A673 (cell line): Measurements from ENCODE around the gene CNTN6. TPM values are rescaled to one million over a fixed set of nuclear protein-coding genes. Genes with fewer than 3 reads are reported as not detected.

ENCODE experiments used
- BruUV-seq: library from RNA; stranded (reverse); fragments of 400-500 nt; replicated peaks from 2 replicates; lab custom pipeline; 2021; lab: Mats Ljungman, UMichigan
- CTCF ChIA-PET: fragments of 300-600 bp; sonication (Branson Sonifier 250); formaldehyde crosslinking; loops from one replicate; lab custom pipeline; 2022; ENCODE audit warnings: antibody characterized with exemption; lab: Charles Lee
- POLR2A ChIA-PET: fragments of 300-600 bp; sonication (Branson Sonifier 250); formaldehyde crosslinking; loops from one replicate; lab custom pipeline; 2022; ENCODE audit warnings: antibody characterized with exemption; ENCODE audit not compliant: low non-redundant PET; lab: Charles Lee
- DNase-seq: peaks from one replicate; pipeline ENCODE4 v3.0.0-alpha.2; 2015; ENCODE audit warnings: low spot score
- H3K27ac ChIP-seq: fragments of 200-600 bp; sonication (generic); 2 replicates; pipeline ENCODE4 v1.5.1; 2016; ENCODE audit warnings: mixed run types, low read depth, mild to moderate bottlenecking, mixed read lengths, antibody characterized with exemption, low read length; ENCODE audit not compliant: poor library complexity, severe bottlenecking
- H3K27me3 ChIP-seq: fragments of 200-600 bp; sonication (generic); replicated peaks from 2 replicates; pipeline ENCODE4 v1.6.1; 2017; ENCODE audit warnings: mixed run types, low read depth, mild to moderate bottlenecking, mixed read lengths, antibody characterized with exemption, low read length; ENCODE audit not compliant: insufficient read depth, poor library complexity
- H3K36me3 ChIP-seq: fragments of 200-600 bp; sonication (generic); 2 replicates; pipeline ENCODE4 v1.6.1; 2016; ENCODE audit warnings: mixed run types, mild to moderate bottlenecking, mixed read lengths, antibody characterized with exemption, low read length; ENCODE audit not compliant: insufficient read depth, poor library complexity, severe bottlenecking
- H3K4me1 ChIP-seq: fragments of 200-600 bp; sonication (generic); 2 replicates; pipeline ENCODE4 v1.6.1; 2017; ENCODE audit warnings: mixed run types, mild to moderate bottlenecking, mixed read lengths, antibody characterized with exemption, low read length; ENCODE audit not compliant: insufficient read depth, poor library complexity, severe bottlenecking
- H3K4me3 ChIP-seq: fragments of 200-600 bp; sonication (generic); 2 replicates; pipeline ENCODE4 v1.5.1; 2016; ENCODE audit warnings: low read depth, mixed run types, mild to moderate bottlenecking, mixed read lengths, low read length; ENCODE audit not compliant: poor library complexity, severe bottlenecking
- H3K9me3 ChIP-seq: fragments of 200-600 bp; sonication (generic); 2 replicates; pipeline ENCODE4 v1.6.1; 2016; ENCODE audit warnings: mixed run types, low read depth, mild to moderate bottlenecking, mixed read lengths, antibody characterized with exemption, low read length; ENCODE audit not compliant: poor library complexity, severe bottlenecking
- CTCF ChIP-seq: fragments of 300-800, 200-600 bp; sonication (generic); conservative IDR thresholded peaks from 2 replicates; pipeline ENCODE4 v1.5.1; 2017; ENCODE audit warnings: low read depth, mild to moderate bottlenecking, antibody characterized with exemption, low read length, moderate library complexity, mixed read lengths
- EZH2 ChIP-seq: fragments of 200-600 bp; sonication (generic); IDR thresholded peaks from 2 replicates; pipeline ENCODE4 v1.6.1; 2017; ENCODE audit warnings: borderline replicate concordance, low read depth, mild to moderate bottlenecking, mixed read lengths, antibody characterized with exemption, low read length; ENCODE audit not compliant: poor library complexity, severe bottlenecking
- intact Hi-C: fragments of 100-400 bp; cut with micrococcal nuclease; formaldehyde crosslinking; loops from one replicate; pipeline ENCODE4 v1.10.0; 2022; ENCODE audit not compliant: unreplicated experiment
- total RNA-seq: library from RNA; stranded (reverse); gene quantifications from 2 replicates; pipeline ENCODE4 v1.2.3, GENCODE V29; 2021

The CNTN6 gene
- total RNA-seq, 1 experiment from 2014 or later = 0.28 TPM

GRCh38 chr3:1056744-1057143 is 36.1 kb upstream of the CNTN6 start:
- Histone ChIP-seq H3K9me3 (no peaks in the 10 kb centered on the region), H3K36me3 (no peaks in the 10 kb centered on the region), H3K27me3 (no peaks in the 10 kb centered on the region), H3K4me1 (no peaks in the 10 kb centered on the region), H3K4me3 (no peak overlapping the region), H3K27ac (no peak overlapping the region)
- BruUV-seq = no TSS peak
- intact Hi-C loops = no loop called here
- DNase-seq = no peak
- ChIA-PET CTCF (no interaction called here), POLR2A (no interaction called here)
- TF ChIP-seq CTCF (no peak), EZH2 (no peak)

GRCh38 chr3:1057436-1057835 is 35.4 kb upstream of the CNTN6 start:
- Histone ChIP-seq H3K4me1 (no peaks in the 10 kb centered on the region), H3K27ac (no peak overlapping the region), H3K27me3 (no peaks in the 10 kb centered on the region), H3K4me3 (no peak overlapping the region), H3K9me3 (no peaks in the 10 kb centered on the region), H3K36me3 (no peaks in the 10 kb centered on the region)
- no peak for DNase-seq
- intact Hi-C loops = no loop called here
- POLR2A ChIA-PET = no interaction called here
- CTCF ChIA-PET = interaction anchor here (0.6 kb wide), 1 partner anchor 82 kb away, joined by 3 read pairs; no protein-coding TSS in a partner anchor
- no TSS peak for BruUV-seq
- TF ChIP-seq EZH2 (no peak), CTCF (no peak)

GRCh38 chr3:1068985-1069384 is 23.8 kb upstream of the CNTN6 start:
- Histone ChIP-seq H3K4me3 (no peak overlapping the region), H3K27me3 (no peaks in the 10 kb centered on the region), H3K36me3 (no peaks in the 10 kb centered on the region), H3K27ac (no peak overlapping the region), H3K4me1 (no peaks in the 10 kb centered on the region), H3K9me3 (no peaks in the 10 kb centered on the region)
- POLR2A ChIA-PET = no interaction called here
- no peak for TF ChIP-seq CTCF
- no peak for TF ChIP-seq EZH2
- DNase-seq = no peak
- CTCF ChIA-PET = no interaction called here
- no TSS peak for BruUV-seq
- intact Hi-C loops = no loop called here
